ENCODE measurements around the gene PCED1B. TPM values are rescaled to one million over a fixed set of nuclear protein-coding genes. Genes with fewer than 3 reads are reported as not detected.

The PCED1B gene
- total and polyA plus RNA-seq, 2 experiments from 2014 or later, result 3.6 to 6.6 TPM

DNA sequence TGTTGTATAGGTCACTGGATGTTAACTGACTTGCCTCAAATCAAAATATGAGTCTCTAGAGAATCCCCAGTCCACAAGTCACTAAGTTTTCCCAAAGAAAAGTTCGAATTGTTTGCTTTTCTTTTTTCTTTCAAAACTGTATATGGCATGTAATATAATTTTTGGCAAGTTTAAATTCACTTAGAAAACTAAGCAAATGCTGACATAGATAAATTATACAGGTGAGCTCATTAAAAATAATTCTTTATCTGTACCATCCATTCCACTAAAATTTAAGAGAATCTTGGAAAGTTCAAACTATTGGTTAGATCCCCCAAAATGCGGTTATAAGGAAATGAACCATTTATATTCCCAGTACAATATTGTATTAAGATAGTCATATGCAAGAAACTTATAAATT, 145.9 kb downstream of the PCED1B start:
- Histone ChIP-seq H3K4me3 (no peak overlapping the region), H2AFZ (no peak overlapping the region), H3K4me2 (no peak overlapping the region), H3K27ac (peak overlapping the region; percentile 93), H3K79me2 (peaks cover 4% of the 10 kb centered on the region), H3K36me3 (replicated peaks; ENCODE audit: insufficient read depth, low read depth) (no peaks in the 10 kb centered on the region), H3K9me2 (replicated peaks; ENCODE audit: insufficient read depth) (no peaks in the 10 kb centered on the region), H3K9me3 (ENCODE audit: low read depth) (no peaks in the 10 kb centered on the region), H3K27me3 (no peaks in the 10 kb centered on the region), H4K20me1 (ENCODE audit: insufficient read depth, poor library complexity, severe bottlenecking) (no peaks in the 10 kb centered on the region), H3K4me1 (ENCODE audit: insufficient read depth) (peaks cover 32% of the 10 kb centered on the region)
- TF ChIP-seq, protein P1, sequence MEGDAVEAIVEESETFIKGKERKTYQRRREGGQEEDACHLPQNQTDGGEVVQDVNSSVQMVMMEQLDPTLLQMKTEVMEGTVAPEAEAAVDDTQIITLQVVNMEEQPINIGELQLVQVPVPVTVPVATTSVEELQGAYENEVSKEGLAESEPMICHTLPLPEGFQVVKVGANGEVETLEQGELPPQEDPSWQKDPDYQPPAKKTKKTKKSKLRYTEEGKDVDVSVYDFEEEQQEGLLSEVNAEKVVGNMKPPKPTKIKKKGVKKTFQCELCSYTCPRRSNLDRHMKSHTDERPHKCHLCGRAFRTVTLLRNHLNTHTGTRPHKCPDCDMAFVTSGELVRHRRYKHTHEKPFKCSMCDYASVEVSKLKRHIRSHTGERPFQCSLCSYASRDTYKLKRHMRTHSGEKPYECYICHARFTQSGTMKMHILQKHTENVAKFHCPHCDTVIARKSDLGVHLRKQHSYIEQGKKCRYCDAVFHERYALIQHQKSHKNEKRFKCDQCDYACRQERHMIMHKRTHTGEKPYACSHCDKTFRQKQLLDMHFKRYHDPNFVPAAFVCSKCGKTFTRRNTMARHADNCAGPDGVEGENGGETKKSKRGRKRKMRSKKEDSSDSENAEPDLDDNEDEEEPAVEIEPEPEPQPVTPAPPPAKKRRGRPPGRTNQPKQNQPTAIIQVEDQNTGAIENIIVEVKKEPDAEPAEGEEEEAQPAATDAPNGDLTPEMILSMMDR (IDR thresholded peaks at IDR 0.05; ENCODE audit: poor library complexity), result no peak
- no peak for TF ChIP-seq EZH2phosphoT487 (IDR thresholded peaks at IDR 0.05; ENCODE audit: low read depth, severe bottlenecking, unreplicated experiment)
- TF ChIP-seq EZH2 (IDR thresholded peaks at IDR 0.05; ENCODE audit: borderline replicate concordance), result no peak
- no peak for DNase-seq (ENCODE audit: low spot score)
- 89% methylated on average over 2 of the region's 2 CpGs for WGBS (ENCODE audit: low lambda C conversion rate, missing lambda C conversion rate)

DNA sequence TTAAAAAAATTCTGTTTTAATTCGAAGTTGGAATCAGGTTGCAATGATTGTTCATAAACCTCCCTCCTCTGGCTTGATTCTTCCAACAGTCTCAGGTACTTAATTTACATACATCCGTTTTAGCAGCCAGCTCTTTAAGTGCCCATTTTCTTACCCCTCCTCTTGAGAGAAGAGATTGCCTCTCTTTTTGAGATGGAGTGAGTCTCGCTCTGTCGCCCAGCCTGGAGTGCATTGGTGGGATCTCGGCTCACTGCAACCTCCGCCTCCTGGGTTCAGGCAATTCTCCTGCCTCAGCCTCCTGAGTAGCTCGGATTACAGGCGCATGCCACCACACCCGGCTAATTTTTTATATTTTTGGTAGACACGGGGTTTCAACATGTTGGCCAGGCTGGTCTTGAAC, 146.8 kb downstream of the PCED1B start:
- no peak for DNase-seq (ENCODE audit: low spot score)
- no peaks in the 10 kb centered on the region for H3K27me3 ChIP-seq
- no peak overlapping the region for H3K4me3 ChIP-seq
- H3K36me3 ChIP-seq (replicated peaks; ENCODE audit: insufficient read depth, low read depth), result no peaks in the 10 kb centered on the region
- H3K9me3 ChIP-seq (ENCODE audit: low read depth), result no peaks in the 10 kb centered on the region
- peaks cover 4% of the 10 kb centered on the region for H3K79me2 ChIP-seq
- H3K4me1 ChIP-seq (ENCODE audit: insufficient read depth), result peaks cover 35% of the 10 kb centered on the region
- H3K9me2 ChIP-seq (replicated peaks; ENCODE audit: insufficient read depth), result no peaks in the 10 kb centered on the region
- WGBS (ENCODE audit: low lambda C conversion rate, missing lambda C conversion rate), result 89% methylated on average over 10 of the region's 10 CpGs
- H2AFZ ChIP-seq, result no peak overlapping the region
- no peak overlapping the region for H3K27ac ChIP-seq
- no peak for TF ChIP-seq EZH2 (IDR thresholded peaks at IDR 0.05; ENCODE audit: borderline replicate concordance)
- TF ChIP-seq EZH2phosphoT487 (IDR thresholded peaks at IDR 0.05; ENCODE audit: low read depth, severe bottlenecking, unreplicated experiment), result no peak
- TF ChIP-seq, protein P1 (IDR thresholded peaks at IDR 0.05; ENCODE audit: poor library complexity), result no peak
- no peak overlapping the region for H3K4me2 ChIP-seq
- no peaks in the 10 kb centered on the region for H4K20me1 ChIP-seq (ENCODE audit: insufficient read depth, poor library complexity, severe bottlenecking)

- Histone ChIP-seq H3K9me3 (ENCODE audit: low read depth) (no peaks in the 10 kb centered on the region), H3K27me3 (no peaks in the 10 kb centered on the region), H4K20me1 (ENCODE audit: insufficient read depth, poor library complexity, severe bottlenecking) (no peaks in the 10 kb centered on the region), H3K9me2 (replicated peaks; ENCODE audit: insufficient read depth) (no peaks in the 10 kb centered on the region), H2AFZ (no peak overlapping the region), H3K4me2 (no peak overlapping the region), H3K27ac (no peak overlapping the region), H3K4me1 (ENCODE audit: insufficient read depth) (peaks cover 17% of the 10 kb centered on the region), H3K79me2 (peaks cover 4% of the 10 kb centered on the region), H3K4me3 (no peak overlapping the region), H3K36me3 (replicated peaks; ENCODE audit: insufficient read depth, low read depth) (no peaks in the 10 kb centered on the region)
- DNase-seq (ENCODE audit: low spot score), result no peak
- TF ChIP-seq EZH2phosphoT487 (IDR thresholded peaks at IDR 0.05; ENCODE audit: low read depth, severe bottlenecking, unreplicated experiment) (no peak), EZH2 (IDR thresholded peaks at IDR 0.05; ENCODE audit: borderline replicate concordance) (no peak)
- TF ChIP-seq, protein P1 (IDR thresholded peaks at IDR 0.05; ENCODE audit: poor library complexity), result no peak
- WGBS (ENCODE audit: low lambda C conversion rate, missing lambda C conversion rate), result 77% methylated on average over 4 of the region's 4 CpGs
Measured at GRCh38 chr12:47228802-47229201, 149.4 kb downstream of the PCED1B start.

DNA sequence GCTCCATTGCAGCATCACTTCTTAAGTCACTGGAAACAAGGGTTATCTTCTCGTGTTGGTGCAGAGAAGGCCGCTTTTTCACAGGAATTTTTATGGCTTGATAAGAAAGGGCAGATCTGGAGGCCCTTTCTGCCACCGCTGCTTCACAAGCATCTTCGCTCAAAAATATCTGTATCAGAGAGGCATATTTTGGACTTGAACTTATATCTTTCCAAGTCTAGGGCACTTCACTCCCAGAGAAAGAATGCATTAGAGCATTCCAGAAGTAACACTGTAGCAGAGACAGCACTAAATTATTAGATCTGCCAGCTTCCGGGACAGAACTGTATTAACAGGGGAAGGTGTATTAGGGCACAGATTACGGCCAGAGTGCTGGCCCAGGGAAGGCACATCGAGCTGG, 152.0 kb downstream of the PCED1B start:
- DNase-seq (ENCODE audit: low spot score), result peak; percentile 43
- H3K9me2 ChIP-seq (replicated peaks; ENCODE audit: insufficient read depth), result no peaks in the 10 kb centered on the region
- no peak overlapping the region for H2AFZ ChIP-seq
- no peaks in the 10 kb centered on the region for H3K9me3 ChIP-seq (ENCODE audit: low read depth)
- no peak for TF ChIP-seq EZH2 (IDR thresholded peaks at IDR 0.05; ENCODE audit: borderline replicate concordance)
- TF ChIP-seq, protein P1 (IDR thresholded peaks at IDR 0.05; ENCODE audit: poor library complexity), result no peak
- no peak for TF ChIP-seq EZH2phosphoT487 (IDR thresholded peaks at IDR 0.05; ENCODE audit: low read depth, severe bottlenecking, unreplicated experiment)
- peak overlapping the region; percentile 34 for H3K4me2 ChIP-seq
- H3K27ac ChIP-seq, result peak overlapping the region; percentile 66
- H3K36me3 ChIP-seq (replicated peaks; ENCODE audit: insufficient read depth, low read depth), result no peaks in the 10 kb centered on the region
- H3K27me3 ChIP-seq, result no peaks in the 10 kb centered on the region
- no peak overlapping the region for H3K4me3 ChIP-seq
- no peaks in the 10 kb centered on the region for H4K20me1 ChIP-seq (ENCODE audit: insufficient read depth, poor library complexity, severe bottlenecking)
- WGBS (ENCODE audit: low lambda C conversion rate, missing lambda C conversion rate), result 38% methylated on average over 7 of the region's 7 CpGs
- H3K4me1 ChIP-seq (ENCODE audit: insufficient read depth), result peaks cover 7% of the 10 kb centered on the region
- no peaks in the 10 kb centered on the region for H3K79me2 ChIP-seq
